ENCODE data around the gene MARVELD2.

MARVELD2 gene

GRCh38 chr5:69493396-69494133 is 78.6 kb downstream of the MARVELD2 start:
- DNase-seq (ENCODE audit: low spot score), result no peak
